ENCODE results near the gene CATSPER3.

Gene CATSPER3
- long read RNA-seq, partial matches to known transcripts = 0 of 2 reads
- long read RNA-seq, other reads (novel, unspliced or antisense) = 2 of 2 reads

DNA sequence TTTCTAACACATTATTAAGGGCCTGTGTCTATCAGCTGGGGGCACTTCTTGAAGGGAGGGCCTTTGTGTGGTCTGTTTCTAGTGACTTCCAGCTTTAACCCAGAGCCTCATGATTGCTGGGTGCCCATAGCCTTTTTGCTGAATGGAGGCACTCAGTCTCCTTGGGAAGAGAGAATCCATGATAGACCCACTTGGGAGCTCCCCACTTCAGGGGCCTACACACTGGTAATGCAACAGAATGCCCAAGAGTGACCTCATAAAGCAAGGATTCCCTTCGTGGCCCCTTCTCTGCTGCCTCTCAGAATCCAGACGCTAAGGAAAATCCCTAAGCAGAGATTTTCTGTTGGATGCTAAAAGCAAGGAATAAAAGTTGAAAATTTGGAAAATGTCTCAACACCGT is at the start of gene CATSPER3:
Gene CATSPER3 (plus strand): TSS at position 301 of the 400 bp plus-strand sequence. CDS start 85 bp downstream, at position 386.
- Histone ChIP-seq H3K27me3 (ENCODE audit: insufficient read depth, poor library complexity, severe bottlenecking) (no peaks in the 10 kb centered on the region), H3K27ac (replicated peaks) (no peak within 1 kb of the TSS), H3K4me3 (replicated peaks; ENCODE audit: insufficient read depth, low read length) (no peak within 1 kb of the TSS)
- no peak for TF ChIP-seq POLR2AphosphoS5 (IDR thresholded peaks at IDR 0.05; ENCODE audit: low read depth)
- no peak for TF ChIP-seq GABPA (IDR thresholded peaks at IDR 0.05; ENCODE audit: low read depth)
- TF ChIP-seq SPI1 (IDR thresholded peaks at IDR 0.05; ENCODE audit: borderline replicate concordance, low read depth) = no peak
- TF ChIP-seq, protein P1, sequence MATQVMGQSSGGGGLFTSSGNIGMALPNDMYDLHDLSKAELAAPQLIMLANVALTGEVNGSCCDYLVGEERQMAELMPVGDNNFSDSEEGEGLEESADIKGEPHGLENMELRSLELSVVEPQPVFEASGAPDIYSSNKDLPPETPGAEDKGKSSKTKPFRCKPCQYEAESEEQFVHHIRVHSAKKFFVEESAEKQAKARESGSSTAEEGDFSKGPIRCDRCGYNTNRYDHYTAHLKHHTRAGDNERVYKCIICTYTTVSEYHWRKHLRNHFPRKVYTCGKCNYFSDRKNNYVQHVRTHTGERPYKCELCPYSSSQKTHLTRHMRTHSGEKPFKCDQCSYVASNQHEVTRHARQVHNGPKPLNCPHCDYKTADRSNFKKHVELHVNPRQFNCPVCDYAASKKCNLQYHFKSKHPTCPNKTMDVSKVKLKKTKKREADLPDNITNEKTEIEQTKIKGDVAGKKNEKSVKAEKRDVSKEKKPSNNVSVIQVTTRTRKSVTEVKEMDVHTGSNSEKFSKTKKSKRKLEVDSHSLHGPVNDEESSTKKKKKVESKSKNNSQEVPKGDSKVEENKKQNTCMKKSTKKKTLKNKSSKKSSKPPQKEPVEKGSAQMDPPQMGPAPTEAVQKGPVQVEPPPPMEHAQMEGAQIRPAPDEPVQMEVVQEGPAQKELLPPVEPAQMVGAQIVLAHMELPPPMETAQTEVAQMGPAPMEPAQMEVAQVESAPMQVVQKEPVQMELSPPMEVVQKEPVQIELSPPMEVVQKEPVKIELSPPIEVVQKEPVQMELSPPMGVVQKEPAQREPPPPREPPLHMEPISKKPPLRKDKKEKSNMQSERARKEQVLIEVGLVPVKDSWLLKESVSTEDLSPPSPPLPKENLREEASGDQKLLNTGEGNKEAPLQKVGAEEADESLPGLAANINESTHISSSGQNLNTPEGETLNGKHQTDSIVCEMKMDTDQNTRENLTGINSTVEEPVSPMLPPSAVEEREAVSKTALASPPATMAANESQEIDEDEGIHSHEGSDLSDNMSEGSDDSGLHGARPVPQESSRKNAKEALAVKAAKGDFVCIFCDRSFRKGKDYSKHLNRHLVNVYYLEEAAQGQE (IDR thresholded peaks at IDR 0.05; ENCODE audit: insufficient replicate concordance, low read depth) = no peak
- TF ChIP-seq, protein P2, sequence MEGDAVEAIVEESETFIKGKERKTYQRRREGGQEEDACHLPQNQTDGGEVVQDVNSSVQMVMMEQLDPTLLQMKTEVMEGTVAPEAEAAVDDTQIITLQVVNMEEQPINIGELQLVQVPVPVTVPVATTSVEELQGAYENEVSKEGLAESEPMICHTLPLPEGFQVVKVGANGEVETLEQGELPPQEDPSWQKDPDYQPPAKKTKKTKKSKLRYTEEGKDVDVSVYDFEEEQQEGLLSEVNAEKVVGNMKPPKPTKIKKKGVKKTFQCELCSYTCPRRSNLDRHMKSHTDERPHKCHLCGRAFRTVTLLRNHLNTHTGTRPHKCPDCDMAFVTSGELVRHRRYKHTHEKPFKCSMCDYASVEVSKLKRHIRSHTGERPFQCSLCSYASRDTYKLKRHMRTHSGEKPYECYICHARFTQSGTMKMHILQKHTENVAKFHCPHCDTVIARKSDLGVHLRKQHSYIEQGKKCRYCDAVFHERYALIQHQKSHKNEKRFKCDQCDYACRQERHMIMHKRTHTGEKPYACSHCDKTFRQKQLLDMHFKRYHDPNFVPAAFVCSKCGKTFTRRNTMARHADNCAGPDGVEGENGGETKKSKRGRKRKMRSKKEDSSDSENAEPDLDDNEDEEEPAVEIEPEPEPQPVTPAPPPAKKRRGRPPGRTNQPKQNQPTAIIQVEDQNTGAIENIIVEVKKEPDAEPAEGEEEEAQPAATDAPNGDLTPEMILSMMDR (IDR thresholded peaks at IDR 0.05; ENCODE audit: insufficient read depth, low read length) = no peak
- no peak for DNase-seq (ENCODE audit: low read depth in 1 of 2, low spot score in 1 of 2)

DNA sequence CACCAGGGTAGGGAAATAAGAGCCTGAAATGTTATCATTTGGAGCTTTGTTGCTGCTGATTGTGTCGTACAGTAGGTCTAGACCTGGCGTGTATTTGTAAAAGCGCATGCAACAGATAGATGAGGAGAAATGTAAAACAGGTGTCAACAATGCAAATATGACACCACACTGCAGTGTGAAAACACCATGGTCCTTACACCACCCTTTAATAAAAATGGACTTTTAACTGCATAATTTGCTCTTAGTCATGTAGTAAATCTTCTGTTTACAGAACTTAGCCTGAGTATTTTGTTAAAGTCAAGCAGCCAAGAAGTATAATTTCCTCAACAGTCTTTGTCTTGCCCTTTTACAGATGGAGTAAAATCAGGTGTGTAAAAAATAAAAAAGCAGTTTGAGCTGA is 48.8 kb upstream of the CATSPER3 start:
- Histone ChIP-seq H3K4me3 (replicated peaks; ENCODE audit: insufficient read depth, low read length) (no peak overlapping the region), H3K27me3 (ENCODE audit: insufficient read depth, poor library complexity, severe bottlenecking) (no peaks in the 10 kb centered on the region), H3K27ac (replicated peaks) (no peak overlapping the region)
- DNase-seq (ENCODE audit: low read depth in 1 of 2, low spot score in 1 of 2) = no peak
- TF ChIP-seq, protein P2 (IDR thresholded peaks at IDR 0.05; ENCODE audit: insufficient read depth, low read length) = no peak
- TF ChIP-seq SPI1 (IDR thresholded peaks at IDR 0.05; ENCODE audit: borderline replicate concordance, low read depth) (no peak), GABPA (IDR thresholded peaks at IDR 0.05; ENCODE audit: low read depth) (no peak), POLR2AphosphoS5 (IDR thresholded peaks at IDR 0.05; ENCODE audit: low read depth) (no peak)
- TF ChIP-seq, protein P1 (IDR thresholded peaks at IDR 0.05; ENCODE audit: insufficient replicate concordance, low read depth) = no peak

DNA sequence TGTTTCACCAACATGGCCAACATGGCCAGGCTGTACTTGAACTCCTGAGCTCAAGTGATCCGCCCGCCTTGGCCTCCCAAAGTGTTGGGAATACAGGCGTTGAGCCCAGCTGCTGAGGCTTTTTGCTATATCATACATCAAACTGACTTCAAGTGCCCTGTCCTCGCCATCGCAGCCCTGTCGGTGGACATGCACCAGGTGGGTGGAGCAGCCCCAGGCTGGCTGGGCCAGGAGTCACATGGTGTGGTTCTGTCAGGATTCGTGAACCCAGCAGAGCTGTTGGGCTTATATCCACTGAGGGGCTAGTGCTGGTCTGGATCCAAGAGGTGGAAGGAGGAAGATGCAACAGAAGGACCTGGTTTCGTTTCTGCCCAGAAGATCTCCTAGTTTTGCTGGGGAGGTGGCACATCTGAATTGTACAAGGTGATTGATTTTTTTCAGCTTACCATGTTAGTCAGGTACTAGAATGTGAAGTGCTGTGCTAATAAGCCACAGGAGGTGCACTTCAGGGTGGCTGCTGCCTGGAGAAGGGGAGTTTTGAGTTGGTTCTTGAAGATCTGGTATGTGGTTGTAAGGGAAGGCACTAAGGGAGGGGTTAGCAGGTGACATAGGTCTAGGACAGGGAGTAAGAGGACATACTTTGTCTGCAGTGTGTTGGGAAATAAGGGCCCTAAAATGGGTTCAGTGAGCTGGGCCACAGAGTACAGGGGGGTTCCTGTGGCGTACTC is 46.7 kb upstream of the CATSPER3 start:
- Histone ChIP-seq H3K4me3 (replicated peaks; ENCODE audit: insufficient read depth, low read length) (no peak overlapping the region), H3K27ac (replicated peaks) (no peak overlapping the region), H3K27me3 (ENCODE audit: insufficient read depth, poor library complexity, severe bottlenecking) (no peaks in the 10 kb centered on the region)
- no peak for DNase-seq (ENCODE audit: low read depth in 1 of 2, low spot score in 1 of 2)
- TF ChIP-seq, protein P2 (IDR thresholded peaks at IDR 0.05; ENCODE audit: insufficient read depth, low read length) = no peak
- TF ChIP-seq, protein P1 (IDR thresholded peaks at IDR 0.05; ENCODE audit: insufficient replicate concordance, low read depth) = no peak
- TF ChIP-seq SPI1 (IDR thresholded peaks at IDR 0.05; ENCODE audit: borderline replicate concordance, low read depth) (no peak), GABPA (IDR thresholded peaks at IDR 0.05; ENCODE audit: low read depth) (no peak), POLR2AphosphoS5 (IDR thresholded peaks at IDR 0.05; ENCODE audit: low read depth) (no peak)
